ENCODE results near the gene BMAL1. TPM values are rescaled to one million over a fixed set of nuclear protein-coding genes. Genes with fewer than 3 reads are reported as not detected.
A peak's percentile ranks its signal among the peaks of the same experiment; 100 is the strongest.

BMAL1 gene
- total RNA-seq, 1 experiment from 2014 or later: 8.3 TPM

DNA sequence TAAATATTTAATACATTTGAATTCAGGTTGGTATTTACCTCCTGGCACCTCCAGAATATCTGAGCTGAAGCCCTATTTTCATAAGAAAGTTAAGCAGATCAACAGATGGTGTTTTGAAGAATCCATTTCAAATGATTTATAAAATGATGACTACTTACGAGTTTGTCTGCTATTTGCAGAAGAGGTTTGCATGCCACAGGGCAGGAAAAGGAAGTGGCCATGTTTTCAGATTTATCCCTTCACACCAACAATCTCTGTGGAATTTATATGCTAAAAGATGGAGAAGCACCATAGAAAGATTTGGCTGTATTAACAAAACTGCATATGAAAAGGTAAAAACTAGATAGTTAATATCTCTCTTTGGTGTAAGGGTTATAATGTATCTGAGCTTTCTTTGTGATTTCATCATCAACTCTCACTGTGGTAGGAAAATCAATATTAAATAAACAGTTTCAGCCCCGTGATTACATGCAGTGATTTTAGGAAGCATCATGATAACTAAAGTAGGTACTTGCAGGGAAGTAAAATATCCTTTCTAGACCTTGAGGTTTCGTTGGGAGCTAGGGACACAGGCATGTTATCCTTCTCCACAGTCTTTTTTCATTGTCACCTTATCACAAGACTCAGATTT, 2.6 kb downstream of the BMAL1 start (continued):
- no peak for TF ChIP-seq NR1H2 (CRISPR knock-in tag; IDR thresholded peaks at IDR 0.05)
- TF ChIP-seq SMAD4 (CRISPR knock-in tag; IDR thresholded peaks at IDR 0.05): no peak
- TF ChIP-seq, protein P1, sequence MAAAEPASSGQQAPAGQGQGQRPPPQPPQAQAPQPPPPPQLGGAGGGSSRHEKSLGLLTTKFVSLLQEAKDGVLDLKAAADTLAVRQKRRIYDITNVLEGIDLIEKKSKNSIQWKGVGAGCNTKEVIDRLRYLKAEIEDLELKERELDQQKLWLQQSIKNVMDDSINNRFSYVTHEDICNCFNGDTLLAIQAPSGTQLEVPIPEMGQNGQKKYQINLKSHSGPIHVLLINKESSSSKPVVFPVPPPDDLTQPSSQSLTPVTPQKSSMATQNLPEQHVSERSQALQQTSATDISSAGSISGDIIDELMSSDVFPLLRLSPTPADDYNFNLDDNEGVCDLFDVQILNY (CRISPR knock-in tag; IDR thresholded peaks at IDR 0.05): no peak
- TF ChIP-seq FOXP1 (CRISPR knock-in tag; IDR thresholded peaks at IDR 0.05; ENCODE audit: borderline replicate concordance): no peak
- TF ChIP-seq, protein P2, sequence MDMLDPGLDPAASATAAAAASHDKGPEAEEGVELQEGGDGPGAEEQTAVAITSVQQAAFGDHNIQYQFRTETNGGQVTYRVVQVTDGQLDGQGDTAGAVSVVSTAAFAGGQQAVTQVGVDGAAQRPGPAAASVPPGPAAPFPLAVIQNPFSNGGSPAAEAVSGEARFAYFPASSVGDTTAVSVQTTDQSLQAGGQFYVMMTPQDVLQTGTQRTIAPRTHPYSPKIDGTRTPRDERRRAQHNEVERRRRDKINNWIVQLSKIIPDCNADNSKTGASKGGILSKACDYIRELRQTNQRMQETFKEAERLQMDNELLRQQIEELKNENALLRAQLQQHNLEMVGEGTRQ (CRISPR knock-in tag; IDR thresholded peaks at IDR 0.05): no peak
- no peak for TF ChIP-seq SOX15 (CRISPR knock-in tag; IDR thresholded peaks at IDR 0.05)
- TF ChIP-seq, protein P3, sequence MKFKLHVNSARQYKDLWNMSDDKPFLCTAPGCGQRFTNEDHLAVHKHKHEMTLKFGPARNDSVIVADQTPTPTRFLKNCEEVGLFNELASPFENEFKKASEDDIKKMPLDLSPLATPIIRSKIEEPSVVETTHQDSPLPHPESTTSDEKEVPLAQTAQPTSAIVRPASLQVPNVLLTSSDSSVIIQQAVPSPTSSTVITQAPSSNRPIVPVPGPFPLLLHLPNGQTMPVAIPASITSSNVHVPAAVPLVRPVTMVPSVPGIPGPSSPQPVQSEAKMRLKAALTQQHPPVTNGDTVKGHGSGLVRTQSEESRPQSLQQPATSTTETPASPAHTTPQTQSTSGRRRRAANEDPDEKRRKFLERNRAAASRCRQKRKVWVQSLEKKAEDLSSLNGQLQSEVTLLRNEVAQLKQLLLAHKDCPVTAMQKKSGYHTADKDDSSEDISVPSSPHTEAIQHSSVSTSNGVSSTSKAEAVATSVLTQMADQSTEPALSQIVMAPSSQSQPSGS (CRISPR knock-in tag; IDR thresholded peaks at IDR 0.05; ENCODE audit: borderline replicate concordance, low read depth): no peak

DNA sequence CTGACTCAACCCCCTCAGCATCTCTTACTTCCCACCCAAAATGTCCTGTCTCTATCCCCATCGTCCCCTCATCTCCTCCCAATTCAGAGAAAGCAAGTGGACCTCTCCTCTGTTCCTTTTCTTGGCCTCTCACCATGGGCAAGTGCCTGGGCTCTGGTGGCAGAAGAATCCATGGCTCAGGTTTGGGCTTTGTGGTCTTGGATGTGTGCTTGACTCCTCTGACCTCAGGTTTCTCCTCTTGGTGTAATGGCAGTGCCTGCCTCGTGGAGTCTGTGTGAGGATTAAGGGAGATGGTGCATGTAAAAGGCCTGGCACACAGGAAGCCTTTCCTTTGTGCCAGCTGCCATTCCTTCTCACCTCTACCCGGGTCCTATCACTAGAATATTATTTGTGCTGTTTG, 3.2 kb downstream of the BMAL1 start:
- H3K27ac Mint-ChIP-seq: no peak overlapping the region
- DNase-seq (ENCODE audit: low spot score) (no peak), ATAC-seq (no peak)
- peaks cover 47% of the 10 kb centered on the region for H3K27me3 Mint-ChIP-seq (ENCODE audit: low read depth)
- peaks cover 53% of the 10 kb centered on the region for H3K4me1 Mint-ChIP-seq
- CTCF ChIA-PET: interaction anchor here (1.2 kb wide), 1 partner anchor 317 kb away, joined by 3 read pairs; no protein-coding TSS in a partner anchor
- H3K4me3 Mint-ChIP-seq: peak overlapping the region; percentile 24; the same call in 1 of the 2 replicates
- H3K36me3 Mint-ChIP-seq: no peaks in the 10 kb centered on the region
- POLR2A ChIA-PET: no interaction called here
- no peaks in the 10 kb centered on the region for H3K9me3 Mint-ChIP-seq
- TF ChIP-seq, protein P4, sequence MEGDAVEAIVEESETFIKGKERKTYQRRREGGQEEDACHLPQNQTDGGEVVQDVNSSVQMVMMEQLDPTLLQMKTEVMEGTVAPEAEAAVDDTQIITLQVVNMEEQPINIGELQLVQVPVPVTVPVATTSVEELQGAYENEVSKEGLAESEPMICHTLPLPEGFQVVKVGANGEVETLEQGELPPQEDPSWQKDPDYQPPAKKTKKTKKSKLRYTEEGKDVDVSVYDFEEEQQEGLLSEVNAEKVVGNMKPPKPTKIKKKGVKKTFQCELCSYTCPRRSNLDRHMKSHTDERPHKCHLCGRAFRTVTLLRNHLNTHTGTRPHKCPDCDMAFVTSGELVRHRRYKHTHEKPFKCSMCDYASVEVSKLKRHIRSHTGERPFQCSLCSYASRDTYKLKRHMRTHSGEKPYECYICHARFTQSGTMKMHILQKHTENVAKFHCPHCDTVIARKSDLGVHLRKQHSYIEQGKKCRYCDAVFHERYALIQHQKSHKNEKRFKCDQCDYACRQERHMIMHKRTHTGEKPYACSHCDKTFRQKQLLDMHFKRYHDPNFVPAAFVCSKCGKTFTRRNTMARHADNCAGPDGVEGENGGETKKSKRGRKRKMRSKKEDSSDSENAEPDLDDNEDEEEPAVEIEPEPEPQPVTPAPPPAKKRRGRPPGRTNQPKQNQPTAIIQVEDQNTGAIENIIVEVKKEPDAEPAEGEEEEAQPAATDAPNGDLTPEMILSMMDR (IDR thresholded peaks at IDR 0.05): no peak
- TF ChIP-seq ZNF423 (CRISPR knock-in tag; IDR thresholded peaks at IDR 0.05) (no peak), ZNF138 (CRISPR knock-in tag; conservative IDR thresholded peaks at IDR 0.05) (no peak), FOXK1 (CRISPR knock-in tag; IDR thresholded peaks at IDR 0.05) (no peak), TEAD1 (CRISPR knock-in tag; IDR thresholded peaks at IDR 0.05) (no peak), ZNF671 (CRISPR knock-in tag; IDR thresholded peaks at IDR 0.05) (no peak), CBFB (CRISPR knock-in tag; IDR thresholded peaks at IDR 0.05; ENCODE audit: low read depth) (no peak), CREB1 (CRISPR knock-in tag; IDR thresholded peaks at IDR 0.05) (no peak), TP53 (CRISPR knock-in tag; IDR thresholded peaks at IDR 0.05) (no peak)
- TF ChIP-seq, protein P5, sequence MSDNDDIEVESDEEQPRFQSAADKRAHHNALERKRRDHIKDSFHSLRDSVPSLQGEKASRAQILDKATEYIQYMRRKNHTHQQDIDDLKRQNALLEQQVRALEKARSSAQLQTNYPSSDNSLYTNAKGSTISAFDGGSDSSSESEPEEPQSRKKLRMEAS (CRISPR knock-in tag; IDR thresholded peaks at IDR 0.05): no peak
- TF ChIP-seq, protein P6, sequence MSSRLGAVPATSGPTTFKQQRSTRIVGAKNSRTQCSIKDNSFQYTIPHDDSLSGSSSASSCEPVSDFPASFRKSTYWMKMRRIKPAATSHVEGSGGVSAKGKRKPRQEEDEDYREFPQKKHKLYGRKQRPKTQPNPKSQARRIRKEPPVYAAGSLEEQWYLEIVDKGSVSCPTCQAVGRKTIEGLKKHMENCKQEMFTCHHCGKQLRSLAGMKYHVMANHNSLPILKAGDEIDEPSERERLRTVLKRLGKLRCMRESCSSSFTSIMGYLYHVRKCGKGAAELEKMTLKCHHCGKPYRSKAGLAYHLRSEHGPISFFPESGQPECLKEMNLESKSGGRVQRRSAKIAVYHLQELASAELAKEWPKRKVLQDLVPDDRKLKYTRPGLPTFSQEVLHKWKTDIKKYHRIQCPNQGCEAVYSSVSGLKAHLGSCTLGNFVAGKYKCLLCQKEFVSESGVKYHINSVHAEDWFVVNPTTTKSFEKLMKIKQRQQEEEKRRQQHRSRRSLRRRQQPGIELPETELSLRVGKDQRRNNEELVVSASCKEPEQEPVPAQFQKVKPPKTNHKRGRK (CRISPR knock-in tag; IDR thresholded peaks at IDR 0.05; ENCODE audit: borderline replicate concordance): no peak
- TF ChIP-seq, protein P7, sequence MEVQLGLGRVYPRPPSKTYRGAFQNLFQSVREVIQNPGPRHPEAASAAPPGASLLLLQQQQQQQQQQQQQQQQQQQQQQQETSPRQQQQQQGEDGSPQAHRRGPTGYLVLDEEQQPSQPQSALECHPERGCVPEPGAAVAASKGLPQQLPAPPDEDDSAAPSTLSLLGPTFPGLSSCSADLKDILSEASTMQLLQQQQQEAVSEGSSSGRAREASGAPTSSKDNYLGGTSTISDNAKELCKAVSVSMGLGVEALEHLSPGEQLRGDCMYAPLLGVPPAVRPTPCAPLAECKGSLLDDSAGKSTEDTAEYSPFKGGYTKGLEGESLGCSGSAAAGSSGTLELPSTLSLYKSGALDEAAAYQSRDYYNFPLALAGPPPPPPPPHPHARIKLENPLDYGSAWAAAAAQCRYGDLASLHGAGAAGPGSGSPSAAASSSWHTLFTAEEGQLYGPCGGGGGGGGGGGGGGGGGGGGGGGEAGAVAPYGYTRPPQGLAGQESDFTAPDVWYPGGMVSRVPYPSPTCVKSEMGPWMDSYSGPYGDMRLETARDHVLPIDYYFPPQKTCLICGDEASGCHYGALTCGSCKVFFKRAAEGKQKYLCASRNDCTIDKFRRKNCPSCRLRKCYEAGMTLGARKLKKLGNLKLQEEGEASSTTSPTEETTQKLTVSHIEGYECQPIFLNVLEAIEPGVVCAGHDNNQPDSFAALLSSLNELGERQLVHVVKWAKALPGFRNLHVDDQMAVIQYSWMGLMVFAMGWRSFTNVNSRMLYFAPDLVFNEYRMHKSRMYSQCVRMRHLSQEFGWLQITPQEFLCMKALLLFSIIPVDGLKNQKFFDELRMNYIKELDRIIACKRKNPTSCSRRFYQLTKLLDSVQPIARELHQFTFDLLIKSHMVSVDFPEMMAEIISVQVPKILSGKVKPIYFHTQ (CRISPR knock-in tag; IDR thresholded peaks at IDR 0.05): no peak

Measured in WTC11 (cell line).